HEK293T (cell line): ENCODE data around the gene KREMEN1.

Experiments
- CTCF ChIA-PET: fragments of 350-600 bp; formaldehyde crosslinking; extraction: SDS; loops from one replicate; lab custom pipeline; 2021; ENCODE audit warnings: antibody characterized with exemption, inconsistent platforms; lab: Yijun Ruan, JAX
- POLR2A ChIA-PET: fragments of 350-600 bp; formaldehyde crosslinking; extraction: SDS; loops from one replicate; lab custom pipeline; 2020; ENCODE audit warnings: antibody characterized with exemption, inconsistent platforms; lab: Yijun Ruan, JAX
- DNase-seq: peaks from one replicate; pipeline ENCODE4 v3.0.0; 2012; ENCODE audit warnings: mixed read lengths; ENCODE audit errors: extremely low spot score
- ARNT ChIP-seq: fragments of 450-650 bp; IDR thresholded peaks from 2 replicates; pipeline ENCODE4 v1.6.1; 2017; ENCODE audit warnings: mild to moderate bottlenecking
- BHLHE40 ChIP-seq: fragments of 450-650 bp; IDR thresholded peaks from 2 replicates; pipeline ENCODE4 v1.6.1; 2016; ENCODE audit warnings: mild to moderate bottlenecking, moderate library complexity, borderline replicate concordance
- CTBP1 ChIP-seq: fragments of 450-650 bp; IDR thresholded peaks from 2 replicates; pipeline ENCODE4 v1.6.1; 2016; ENCODE audit warnings: borderline replicate concordance
- ELF4 ChIP-seq: fragments of 450-650 bp; IDR thresholded peaks from 2 replicates; pipeline ENCODE4 v1.6.1; 2017; ENCODE audit warnings: antibody characterized with exemption
- FOXA1 ChIP-seq: fragments of 450-650 bp; IDR thresholded peaks from 2 replicates; pipeline ENCODE4 v1.6.1; 2016; ENCODE audit warnings: mild to moderate bottlenecking
- FOXK2 ChIP-seq: fragments of 450-650 bp; IDR thresholded peaks from 2 replicates; pipeline ENCODE4 v1.6.1; 2016; ENCODE audit warnings: mild to moderate bottlenecking
- FOXM1 ChIP-seq: fragments of 450-650 bp; IDR thresholded peaks from 2 replicates; pipeline ENCODE4 v1.6.1; 2017; ENCODE audit warnings: mild to moderate bottlenecking, borderline replicate concordance
- HDGF ChIP-seq: fragments of 450-650 bp; IDR thresholded peaks from 2 replicates; pipeline ENCODE4 v1.6.1; 2017; ENCODE audit warnings: antibody characterized with exemption, borderline replicate concordance
- L3MBTL2 ChIP-seq: fragments of 450-650 bp; conservative IDR thresholded peaks from 2 replicates; pipeline ENCODE4 v1.6.1; 2016; ENCODE audit warnings: mild to moderate bottlenecking
- LEF1 ChIP-seq: fragments of 450-650 bp; IDR thresholded peaks from 2 replicates; pipeline ENCODE4 v1.6.1; 2017; ENCODE audit warnings: mild to moderate bottlenecking, borderline replicate concordance
- NFRKB ChIP-seq: fragments of 450-650 bp; IDR thresholded peaks from 2 replicates; pipeline ENCODE4 v1.6.1; 2016; ENCODE audit warnings: mild to moderate bottlenecking, moderate library complexity
- PKNOX1 ChIP-seq: fragments of 450-650 bp; IDR thresholded peaks from 2 replicates; pipeline ENCODE4 v1.6.1; 2016
- SP1 ChIP-seq: fragments of 450-650 bp; IDR thresholded peaks from 2 replicates; pipeline ENCODE4 v1.6.1; 2017
- SUZ12 ChIP-seq: fragments of 450-650 bp; IDR thresholded peaks from 2 replicates; pipeline ENCODE4 v1.6.1; 2016; ENCODE audit warnings: mild to moderate bottlenecking
- TARDBP ChIP-seq: fragments of 450-650 bp; IDR thresholded peaks from 2 replicates; pipeline ENCODE4 v1.6.1; 2016
- ZNF384 ChIP-seq: fragments of 450-650 bp; IDR thresholded peaks from 2 replicates; pipeline ENCODE4 v1.6.1; 2016

KREMEN1 gene

GRCh38 chr22:29095459-29095858 is 22.6 kb downstream of the KREMEN1 start:
- POLR2A ChIA-PET = interaction anchor here (1.5 kb wide), 1 partner anchor 458 kb away, joined by 3 read pairs; the partner anchor contains the start of gene THOC5

DNA sequence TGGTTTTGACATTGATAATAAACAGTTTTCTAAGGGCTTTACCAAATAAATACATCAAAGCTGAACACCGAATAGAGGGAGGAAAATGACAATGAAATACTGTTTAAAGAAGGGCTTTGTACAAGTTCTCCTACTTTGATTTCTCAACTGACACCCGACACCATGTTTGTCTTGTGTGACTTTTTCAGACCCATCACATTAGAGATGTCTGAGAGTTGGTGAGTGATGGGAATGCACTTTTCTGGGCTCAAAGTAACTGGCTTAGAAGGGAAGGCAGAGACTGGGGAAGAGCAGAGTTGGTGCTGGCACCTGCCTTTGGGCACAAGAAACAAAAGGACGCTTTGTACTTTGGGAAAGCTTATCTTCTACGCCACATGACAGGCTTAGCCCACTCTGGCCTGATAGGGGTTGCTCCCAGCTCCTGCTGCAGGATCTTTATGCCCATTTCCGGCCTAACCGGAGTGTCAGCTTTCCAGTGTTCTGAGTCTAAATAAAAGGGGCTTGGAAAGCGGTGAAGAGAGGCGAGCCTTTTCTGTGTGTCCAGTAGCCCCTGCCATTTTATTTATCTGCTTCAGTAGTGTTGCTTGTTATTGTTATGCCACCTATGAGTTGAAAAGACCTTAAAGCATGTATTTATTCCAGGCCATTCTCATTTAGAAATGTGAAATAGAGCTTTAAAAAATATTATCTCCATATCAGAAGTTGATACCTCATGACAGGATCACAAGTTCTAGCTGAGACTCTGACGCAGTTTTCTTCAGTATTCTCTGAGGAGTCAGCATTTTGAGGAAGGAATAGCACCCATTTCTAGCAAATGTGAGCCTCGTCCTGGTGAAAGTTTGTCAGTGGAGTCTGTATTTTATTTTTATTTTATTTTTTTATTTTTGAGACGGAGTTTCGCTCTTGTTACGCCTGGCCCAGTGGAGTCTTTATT is 24.2 kb downstream of the KREMEN1 start:
- POLR2A ChIA-PET = interaction anchor here (0.9 to 1.5 kb wide), 2 partner anchors 17 to 457 kb away, joined by 3 read pairs; partner anchors contain the start of gene THOC5
- peak; percentile 45; the same call in 1 of the 2 replicates for TF ChIP-seq CTBP1
- no peak for TF ChIP-seq FOXM1
- TF ChIP-seq PKNOX1 = peak; percentile 77
- no peak for TF ChIP-seq FOXK2
- DNase-seq = no peak
- CTCF ChIA-PET = interaction anchor here (0.7 to 1.0 kb wide), 2 partner anchors 12 to 57 kb away, joined by 3 to 6 read pairs; no protein-coding TSS in a partner anchor

More at GRCh38 chr22:29095459-29095858, 22.6 kb downstream of the KREMEN1 start:
- CTCF ChIA-PET = no interaction called here
- TF ChIP-seq HDGF (no peak), BHLHE40 (no peak), ZNF384 (no peak), LEF1 (no peak), ELF4 (no peak), PKNOX1 (no peak), FOXK2 (no peak), CTBP1 (no peak), FOXM1 (no peak), FOXA1 (no peak), L3MBTL2 (no peak), NFRKB (no peak), ARNT (no peak), SUZ12 (no peak), SP1 (no peak), TARDBP (no peak)
- no peak for DNase-seq

GRCh38 chr22:29098296-29098695 is 25.5 kb downstream of the KREMEN1 start:
- CTCF ChIA-PET = no interaction called here
- no peak for DNase-seq
- POLR2A ChIA-PET = no interaction called here
- TF ChIP-seq LEF1 (no peak), SP1 (no peak), NFRKB (no peak), SUZ12 (no peak), FOXK2 (no peak), ARNT (no peak), HDGF (no peak), BHLHE40 (no peak), CTBP1 (no peak), PKNOX1 (no peak), FOXA1 (no peak), L3MBTL2 (no peak), ZNF384 (no peak)

DNA sequence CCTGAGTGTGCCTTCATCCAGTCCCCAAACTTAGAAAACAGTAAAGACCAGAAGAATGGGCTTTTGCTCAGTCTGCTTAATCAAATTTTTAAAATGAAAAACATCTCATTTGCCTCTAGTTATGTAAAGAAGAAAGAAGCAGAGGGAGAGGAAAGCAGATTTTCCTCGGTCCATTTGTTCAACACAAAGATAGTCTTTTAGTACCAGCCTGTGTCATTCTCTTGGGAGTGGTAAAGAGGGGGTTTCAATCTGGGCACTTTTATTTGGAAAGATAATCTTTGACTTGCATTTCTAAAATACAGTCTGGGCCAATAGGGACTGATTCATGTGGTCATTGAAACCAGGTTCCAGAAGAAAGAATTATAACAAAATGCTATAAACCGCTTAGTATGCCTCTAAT is 29.5 kb downstream of the KREMEN1 start:
- TF ChIP-seq L3MBTL2 (no peak), FOXM1 (no peak), SUZ12 (no peak), PKNOX1 (no peak), LEF1 (no peak), CTBP1 (no peak), ZNF384 (no peak), FOXA1 (no peak), HDGF (no peak)
- ChIA-PET POLR2A (no interaction called here), CTCF (interaction anchor here (0.7 kb wide), 1 partner anchor 30 kb away, joined by 3 read pairs; no protein-coding TSS in a partner anchor)
- no peak for DNase-seq

- no peak for DNase-seq
- POLR2A ChIA-PET = no interaction called here
- TF ChIP-seq SUZ12 = no peak
- no peak for TF ChIP-seq LEF1
- no peak for TF ChIP-seq CTBP1
- no peak for TF ChIP-seq ARNT
- TF ChIP-seq L3MBTL2 = no peak
- CTCF ChIA-PET = no interaction called here
Observed at GRCh38 chr22:29103121-29103520, 30.3 kb downstream of the KREMEN1 start.
